NCI-H2196 treated with DMSO at 0.1 percent for 48 hours (cell line): ENCODE results near the gene SRP72.
"Not testable (repeated sequence)": the region's sequence is repeated elsewhere in the genome, so short reads cannot be mapped to it uniquely, and the experiment has no call there.

Experiments used
- DNase-seq: peaks from one replicate; lab custom pipeline; 2025; ENCODE audit not compliant: unreplicated experiment; lab: John Stamatoyannopoulos, UW

SRP72 gene, protein sequence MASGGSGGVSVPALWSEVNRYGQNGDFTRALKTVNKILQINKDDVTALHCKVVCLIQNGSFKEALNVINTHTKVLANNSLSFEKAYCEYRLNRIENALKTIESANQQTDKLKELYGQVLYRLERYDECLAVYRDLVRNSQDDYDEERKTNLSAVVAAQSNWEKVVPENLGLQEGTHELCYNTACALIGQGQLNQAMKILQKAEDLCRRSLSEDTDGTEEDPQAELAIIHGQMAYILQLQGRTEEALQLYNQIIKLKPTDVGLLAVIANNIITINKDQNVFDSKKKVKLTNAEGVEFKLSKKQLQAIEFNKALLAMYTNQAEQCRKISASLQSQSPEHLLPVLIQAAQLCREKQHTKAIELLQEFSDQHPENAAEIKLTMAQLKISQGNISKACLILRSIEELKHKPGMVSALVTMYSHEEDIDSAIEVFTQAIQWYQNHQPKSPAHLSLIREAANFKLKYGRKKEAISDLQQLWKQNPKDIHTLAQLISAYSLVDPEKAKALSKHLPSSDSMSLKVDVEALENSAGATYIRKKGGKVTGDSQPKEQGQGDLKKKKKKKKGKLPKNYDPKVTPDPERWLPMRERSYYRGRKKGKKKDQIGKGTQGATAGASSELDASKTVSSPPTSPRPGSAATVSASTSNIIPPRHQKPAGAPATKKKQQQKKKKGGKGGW

DNA sequence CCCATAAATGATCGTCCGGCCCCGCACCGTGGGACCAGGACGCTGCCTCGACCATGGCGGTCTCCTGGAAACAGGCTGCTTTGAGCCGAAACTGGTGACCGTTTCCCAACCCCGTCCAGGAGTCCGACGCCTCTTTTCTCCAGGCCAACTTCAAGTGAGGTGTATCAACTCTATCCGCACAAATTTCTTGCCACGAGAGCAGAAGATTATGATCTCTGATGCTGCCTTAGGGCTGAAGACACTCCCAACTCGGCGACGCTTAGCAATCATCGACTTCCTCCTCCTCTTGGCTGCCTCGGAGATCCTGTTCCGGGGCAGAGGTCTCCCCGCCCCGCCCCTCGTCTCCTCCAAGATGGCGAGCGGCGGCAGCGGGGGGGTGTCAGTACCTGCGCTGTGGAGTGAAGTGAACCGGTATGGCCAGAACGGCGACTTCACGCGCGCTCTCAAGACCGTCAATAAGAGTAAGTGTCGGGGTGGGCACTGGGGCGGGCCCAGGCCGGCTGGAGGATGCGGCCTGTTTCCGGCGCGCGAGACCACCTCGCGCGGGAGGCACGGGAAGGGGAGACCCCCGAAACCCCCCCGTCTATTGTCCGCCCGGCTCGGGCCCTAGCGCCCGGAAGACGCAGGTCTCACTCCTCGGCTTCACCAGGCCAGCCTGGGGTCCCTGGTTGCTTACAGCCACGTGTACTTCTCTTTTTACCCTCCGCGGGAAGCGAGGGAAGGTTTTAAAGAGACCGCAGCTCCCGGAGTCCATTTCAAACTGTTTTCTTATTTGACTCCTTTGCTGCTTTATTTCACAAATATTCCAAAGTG, at the start of gene SRP72:
Gene SRP72, plus strand, starts transcription at position 334 of the 813 bp plus-strand sequence. Its CDS starts 19 bp downstream, at position 353.
- peak; percentile 52 for DNase-seq

GRCh38 chr4:56424176-56424575, 43.2 kb upstream of the SRP72 start:
- no peak for DNase-seq

DNA sequence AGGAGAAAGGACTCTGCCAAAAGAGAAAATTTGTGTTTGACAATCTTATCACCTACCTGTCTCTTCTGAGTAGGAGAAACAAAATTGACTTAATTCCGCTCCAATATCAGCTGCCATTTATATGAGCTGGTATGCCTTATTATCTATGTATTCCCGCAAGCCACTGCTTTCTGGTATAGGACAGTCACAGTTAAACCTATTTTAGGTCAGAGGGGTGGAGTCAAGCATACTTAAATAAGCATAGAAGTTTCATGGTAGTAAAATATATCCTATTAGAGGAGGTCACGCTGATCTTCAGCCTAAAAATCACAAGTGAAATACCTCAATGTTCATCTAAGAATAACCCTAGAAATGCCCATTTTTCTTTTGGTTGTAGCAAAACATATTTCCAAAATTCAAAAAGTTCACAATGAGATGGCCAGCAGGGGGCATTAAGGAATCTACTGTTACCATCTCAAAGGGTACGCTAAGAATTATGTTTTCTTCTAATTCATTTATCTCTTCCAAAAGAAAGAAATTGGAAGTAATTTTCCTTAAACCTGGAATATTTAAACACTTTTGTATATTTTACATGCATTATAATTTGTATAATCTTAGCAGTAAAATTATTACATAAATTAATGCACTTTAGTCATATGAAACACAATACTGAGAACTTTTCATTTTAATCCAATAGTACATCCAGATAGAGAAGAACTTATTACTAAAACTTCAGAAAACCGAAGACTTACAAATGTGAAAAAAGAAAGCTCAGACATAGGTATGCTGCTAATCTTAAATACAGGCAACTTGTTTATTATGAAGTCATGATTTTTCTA, 42.5 kb upstream of the SRP72 start:
- DNase-seq = no peak

GRCh38 chr4:56425518-56425917, 41.9 kb upstream of the SRP72 start:
- DNase-seq = no peak

GRCh38 chr4:56426273-56426672, 41.1 kb upstream of the SRP72 start:
- DNase-seq = no peak

DNA sequence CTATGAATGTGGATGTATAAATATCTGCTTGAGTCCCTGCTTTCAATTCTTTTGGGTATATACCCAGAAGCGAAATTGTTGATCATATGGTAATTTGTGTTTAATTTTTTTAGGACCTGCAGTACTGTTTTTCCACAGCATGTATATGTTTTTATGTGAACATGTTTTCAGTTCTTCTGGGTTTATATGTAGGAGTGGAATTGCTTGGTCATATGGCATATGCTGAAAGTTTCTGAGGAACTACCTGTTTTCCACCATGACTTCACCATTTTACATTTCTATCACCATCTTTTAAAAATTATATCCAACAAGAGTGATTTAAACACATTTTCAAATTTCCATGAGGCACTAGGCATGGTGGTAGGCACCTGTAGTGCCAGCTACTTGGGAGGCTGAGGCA, 40.2 kb upstream of the SRP72 start:
- DNase-seq = no peak

- no peak for DNase-seq
Observed at GRCh38 chr4:56430203-56430602, 37.2 kb upstream of the SRP72 start.

DNA sequence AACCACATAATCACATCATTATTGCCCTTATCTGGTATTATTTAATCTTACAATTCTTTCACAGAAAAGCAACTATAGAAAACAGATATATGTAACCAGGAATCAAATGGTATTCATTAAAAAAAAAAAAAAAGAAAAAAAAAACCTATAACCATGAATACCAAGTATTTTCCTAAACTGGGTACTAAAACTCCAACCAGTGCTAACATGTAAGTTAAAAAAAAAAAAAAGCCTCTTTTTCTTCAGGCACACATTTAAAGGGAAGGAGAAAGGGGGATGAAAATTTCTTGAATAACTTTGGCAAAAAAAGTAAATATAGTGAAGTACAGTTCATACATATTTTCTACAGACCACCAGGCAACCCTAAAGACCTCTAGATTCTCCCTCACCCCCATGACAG, 34.1 kb upstream of the SRP72 start:
- DNase-seq = no peak

GRCh38 chr4:56434599-56435139, 32.7 kb upstream of the SRP72 start:
- DNase-seq = no peak

DNA sequence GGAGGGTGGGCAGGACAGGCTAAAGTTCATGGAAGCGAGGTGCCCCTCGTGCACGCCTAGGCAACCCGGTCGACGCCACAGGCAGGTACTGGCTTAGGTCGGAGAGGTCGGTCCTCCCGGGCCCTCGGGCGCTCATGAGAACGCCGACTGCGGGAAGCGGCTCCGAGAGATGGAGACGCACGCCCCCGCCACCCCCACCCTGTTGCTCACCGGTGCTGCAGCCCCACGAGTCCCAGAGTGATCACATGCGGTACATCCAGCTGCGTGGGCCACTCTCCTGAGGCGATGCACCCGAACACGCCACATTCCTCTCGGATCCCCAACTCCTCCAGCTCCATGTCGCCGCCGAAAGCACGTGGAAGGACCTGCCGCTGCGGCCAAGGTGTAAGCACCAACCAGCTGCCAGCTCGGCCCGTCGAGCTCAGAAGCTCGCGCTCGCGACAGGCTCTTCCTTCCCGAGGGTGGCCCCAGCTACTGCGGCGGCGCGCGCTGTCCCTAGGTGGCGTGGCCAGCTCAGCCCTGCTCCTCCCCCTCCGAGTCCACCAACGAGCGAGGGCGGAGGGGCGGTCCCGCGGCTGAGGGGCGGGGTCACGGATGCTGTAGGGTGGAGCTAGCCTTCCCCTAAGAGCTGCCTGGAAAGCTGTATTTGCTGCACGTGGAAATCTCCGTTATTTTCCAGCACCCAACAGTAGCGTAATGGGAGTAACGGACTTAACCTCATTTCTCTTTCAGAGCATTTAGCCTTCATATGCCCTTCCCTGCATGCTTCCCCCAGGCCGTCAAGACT, 32.1 kb upstream of the SRP72 start, which contains the start of gene PPAT:
Gene PPAT, minus strand, starts transcription at position 476 of the 787 bp plus-strand sequence. Its CDS starts 138 bp downstream, at position 338.
- peak; percentile 66 for DNase-seq

DNA sequence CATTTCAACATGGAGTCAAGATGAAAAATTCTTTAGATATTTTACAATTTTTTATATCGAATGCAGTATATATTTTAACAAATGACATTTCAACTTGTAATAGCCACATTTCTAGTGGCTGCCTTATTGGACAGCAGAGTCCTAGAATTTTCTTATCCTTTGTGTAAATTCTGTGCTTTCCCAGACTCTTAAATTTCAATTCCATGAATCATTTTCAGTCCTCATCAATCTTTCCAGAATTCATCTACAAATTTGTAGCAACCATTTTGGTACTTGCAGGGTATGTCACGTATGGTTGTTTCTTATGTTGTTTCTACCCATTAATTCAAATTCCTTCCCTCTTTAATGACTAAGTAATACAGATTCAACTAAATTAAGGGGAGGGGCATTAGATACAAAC, 28.7 kb upstream of the SRP72 start:
- DNase-seq = no peak

- no peak for DNase-seq
Observed at GRCh38 chr4:56440983-56441382, 26.4 kb upstream of the SRP72 start.

DNA sequence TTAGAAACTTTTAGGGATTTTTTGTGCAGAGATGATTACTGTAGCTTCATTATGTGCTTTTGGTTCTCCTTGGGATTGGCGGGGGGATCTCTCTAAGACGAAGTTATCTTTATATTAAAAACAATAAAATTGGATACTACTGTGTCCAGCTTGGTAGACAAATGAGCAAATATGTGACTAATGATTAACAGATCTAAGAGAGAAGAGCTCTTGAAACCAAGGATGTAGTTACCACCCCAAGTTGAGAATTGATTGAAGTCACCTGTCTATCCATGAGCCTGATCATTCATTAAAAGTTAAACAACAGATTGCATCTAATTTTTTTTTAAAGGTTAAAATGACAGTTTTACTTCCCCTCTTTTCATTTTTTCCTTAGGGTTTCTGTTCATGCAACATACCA, 22.7 kb upstream of the SRP72 start:
- no peak for DNase-seq

GRCh38 chr4:56445699-56446098, 21.7 kb upstream of the SRP72 start:
- DNase-seq = no peak

DNA sequence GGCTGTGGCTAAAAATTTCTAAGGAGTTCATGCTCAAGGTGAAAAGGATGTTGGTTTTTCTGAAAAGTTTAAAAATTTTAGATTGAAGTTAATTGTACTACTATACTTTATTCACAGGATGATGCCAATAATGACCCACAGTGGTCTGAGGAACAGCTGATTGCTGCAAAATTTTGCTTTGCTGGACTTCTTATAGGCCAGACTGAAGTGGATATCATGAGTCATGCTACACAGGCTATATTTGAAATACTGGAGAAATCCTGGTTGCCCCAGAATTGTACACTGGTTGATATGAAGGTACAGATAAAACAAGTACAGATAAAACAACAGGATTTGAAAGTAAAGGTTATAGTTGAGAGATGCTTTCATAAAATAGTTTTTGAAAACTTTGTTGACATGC, 19.1 kb upstream of the SRP72 start:
- DNase-seq = no peak

DNA sequence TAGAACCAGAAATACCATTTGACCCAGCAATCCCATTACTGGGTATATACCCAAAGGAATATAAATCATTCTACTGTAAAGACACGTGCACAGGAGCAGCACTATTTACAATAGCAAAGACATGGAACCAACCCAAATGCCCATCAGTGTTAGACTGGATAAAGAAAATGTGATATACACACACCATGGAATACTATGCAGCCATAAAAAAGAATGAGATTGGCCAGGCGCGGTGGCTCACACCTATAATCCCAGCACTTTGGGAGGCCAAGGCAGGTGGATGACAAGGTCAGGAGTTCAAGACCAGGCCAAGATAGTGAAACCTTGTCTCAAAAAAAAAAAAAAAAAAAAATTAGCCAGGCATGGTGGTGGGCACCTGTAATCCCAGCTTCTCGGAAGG, 17.9 kb upstream of the SRP72 start:
- DNase-seq = not testable (repeated sequence)

GRCh38 chr4:56450342-56450741, 17.1 kb upstream of the SRP72 start:
- no peak for DNase-seq

GRCh38 chr4:56460085-56460484, 7.3 kb upstream of the SRP72 start:
- DNase-seq = no peak

DNA sequence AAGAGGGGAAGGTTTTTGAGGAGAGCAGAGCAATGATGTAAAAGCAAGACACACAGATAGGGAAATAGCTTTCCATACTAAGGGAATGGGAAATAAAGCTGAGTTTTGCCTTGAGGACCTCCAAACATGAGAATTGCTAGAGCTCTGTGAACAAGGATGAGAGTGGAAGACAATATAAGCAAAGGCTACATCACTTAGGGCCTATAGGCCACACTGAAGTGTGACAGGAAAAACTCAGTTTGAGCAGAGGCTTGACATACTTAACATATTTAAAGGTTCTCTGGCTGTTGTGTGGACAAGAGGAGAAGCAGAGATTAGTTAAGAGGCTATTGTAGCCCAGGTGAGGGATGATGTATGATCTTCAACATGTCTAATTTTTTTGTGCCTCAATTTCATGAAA, 5.3 kb upstream of the SRP72 start:
- DNase-seq = no peak

DNA sequence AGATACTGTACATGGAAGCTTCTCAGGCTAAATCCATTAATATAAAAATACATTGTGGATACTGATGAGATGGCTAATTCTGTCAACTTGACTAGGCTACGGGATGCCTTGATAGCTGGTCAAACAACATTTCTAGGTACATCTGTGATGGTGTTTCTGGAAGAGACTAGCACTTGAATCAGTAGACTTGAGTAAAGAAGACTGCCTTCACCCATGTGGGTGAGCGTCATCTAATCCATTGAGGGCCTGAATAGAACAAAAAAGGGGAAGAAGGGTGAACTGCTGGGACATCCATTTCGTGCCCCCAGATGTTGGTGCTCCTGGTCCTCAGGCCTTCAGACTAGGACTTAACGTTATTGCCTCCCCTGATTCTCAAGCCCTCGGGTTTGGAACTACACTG, 3.7 kb upstream of the SRP72 start:
- DNase-seq = no peak
